Activated T-cell treated with anti-CD3 and anti-CD28 coated beads, Interleukin-2, amount 50 U/mL, for 72 hours (primary cell): ENCODE data around the gene PIK3R3. TPM values are rescaled to one million over a fixed set of nuclear protein-coding genes. Genes with fewer than 3 reads are reported as not detected.

ENCODE experiments used
- ATAC-seq, 2 donors: fragments of 150-1000 bp; cut with Tn5 transposase; replicated peaks in 1 of 2; 2 replicates each; pipeline ENCODE4 v1.10.0; 2021; ENCODE audit warnings: moderate library complexity in 2 of 2, mild to moderate bottlenecking in 1 of 2
- DNase-seq, 2 donors: peaks; one replicate each; pipeline ENCODE4 v3.0.0; 2021 to 2022; ENCODE audit warnings: mixed read lengths in 1 of 2
- H3K27ac Mint-ChIP-seq: one replicate; pipeline ENCODE4 v1.8.0; 2022; ENCODE audit warnings: mild to moderate bottlenecking, moderate library complexity, mixed read lengths
- H3K27me3 Mint-ChIP-seq: one replicate; pipeline ENCODE4 v1.8.0; 2022; ENCODE audit warnings: low read depth, mixed read lengths
- H3K36me3 Mint-ChIP-seq, 2 donors: one replicate each; pipeline ENCODE4 v1.8.0; 2022; ENCODE audit warnings: mixed read lengths in 2 of 2, mild to moderate bottlenecking in 1 of 2; ENCODE audit not compliant: insufficient read depth in 2 of 2
- H3K4me1 Mint-ChIP-seq: one replicate; pipeline ENCODE4 v1.8.0; 2022; ENCODE audit warnings: low read depth, mixed read lengths
- H3K4me3 Mint-ChIP-seq, 2 donors: one replicate each; pipeline ENCODE4 v1.8.0; 2022; ENCODE audit warnings: mild to moderate bottlenecking in 2 of 2, mixed read lengths in 2 of 2, moderate library complexity in 2 of 2
- H3K9me3 Mint-ChIP-seq, 2 donors: one replicate each; pipeline ENCODE4 v1.8.0; 2022; ENCODE audit warnings: mixed read lengths in 2 of 2
- total RNA-seq, 2 donors: library from RNA; stranded (reverse); gene quantifications; one replicate each; pipeline ENCODE4 v1.2.3, GENCODE V29; 2022

The PIK3R3 gene
- total RNA-seq, 2 donors from 2014 or later = 0.89 to 0.93 TPM

- DNase-seq (no peak), ATAC-seq (no peak)
- Mint-ChIP-seq H3K27me3 (no peaks in the 10 kb centered on the region), H3K4me1 (no peaks in the 10 kb centered on the region), H3K27ac (no peak overlapping the region), H3K9me3 (no peaks in the 10 kb centered on the region), H3K36me3 (no peaks in the 10 kb centered on the region), H3K4me3 (no peak overlapping the region)
These were observed 47.6 kb downstream of the PIK3R3 start for GRCh38 chr1:46084553-46085451.

- H3K36me3 Mint-ChIP-seq = no peaks in the 10 kb centered on the region
- no peak overlapping the region for H3K4me3 Mint-ChIP-seq
- ATAC-seq = no peak
These were observed 48.9 kb downstream of the PIK3R3 start for GRCh38 chr1:46083579-46083978.

GRCh38 chr1:46081619-46082018, 50.8 kb downstream of the PIK3R3 start:
- Mint-ChIP-seq H3K4me1 (no peaks in the 10 kb centered on the region), H3K36me3 (no peaks in the 10 kb centered on the region), H3K9me3 (no peaks in the 10 kb centered on the region), H3K4me3 (no peak overlapping the region), H3K27me3 (no peaks in the 10 kb centered on the region), H3K27ac (no peak overlapping the region)
- DNase-seq (no peak), ATAC-seq (no peak)

More at GRCh38 chr1:46083579-46083978, 48.9 kb downstream of the PIK3R3 start:
- Mint-ChIP-seq H3K27me3 (no peaks in the 10 kb centered on the region), H3K9me3 (no peaks in the 10 kb centered on the region), H3K4me1 (no peaks in the 10 kb centered on the region), H3K27ac (no peak overlapping the region)
- no peak for DNase-seq

- Mint-ChIP-seq H3K27ac (no peak overlapping the region), H3K36me3 (no peaks in the 10 kb centered on the region), H3K27me3 (no peaks in the 10 kb centered on the region), H3K9me3 (no peaks in the 10 kb centered on the region), H3K4me1 (no peaks in the 10 kb centered on the region), H3K4me3 (no peak overlapping the region)
- no peak for ATAC-seq
- DNase-seq = no peak
These were observed 51.2 kb downstream of the PIK3R3 start for GRCh38 chr1:46081206-46081605.

GRCh38 chr1:46080257-46080656, 52.2 kb downstream of the PIK3R3 start:
- H3K27ac Mint-ChIP-seq = no peak overlapping the region
- no peaks in the 10 kb centered on the region for H3K4me1 Mint-ChIP-seq
- no peaks in the 10 kb centered on the region for H3K36me3 Mint-ChIP-seq
- H3K9me3 Mint-ChIP-seq = no peaks in the 10 kb centered on the region
- DNase-seq (no peak), ATAC-seq (no peak)
- H3K27me3 Mint-ChIP-seq = no peaks in the 10 kb centered on the region
- no peak overlapping the region for H3K4me3 Mint-ChIP-seq

GRCh38 chr1:46077644-46078043, 54.8 kb downstream of the PIK3R3 start:
- ATAC-seq = no peak
- H3K27ac Mint-ChIP-seq = no peak overlapping the region
- DNase-seq = no peak
- H3K4me3 Mint-ChIP-seq = no peak overlapping the region
- H3K36me3 Mint-ChIP-seq = no peaks in the 10 kb centered on the region
- no peaks in the 10 kb centered on the region for H3K27me3 Mint-ChIP-seq
- H3K9me3 Mint-ChIP-seq = no peaks in the 10 kb centered on the region
- H3K4me1 Mint-ChIP-seq = no peaks in the 10 kb centered on the region

GRCh38 chr1:46076343-46076742, 56.1 kb downstream of the PIK3R3 start:
- Mint-ChIP-seq H3K27me3 (no peaks in the 10 kb centered on the region), H3K4me1 (no peaks in the 10 kb centered on the region), H3K27ac (no peak overlapping the region), H3K4me3 (no peak overlapping the region), H3K36me3 (no peaks in the 10 kb centered on the region), H3K9me3 (no peaks in the 10 kb centered on the region)
- DNase-seq (no peak), ATAC-seq (no peak)

GRCh38 chr1:46072975-46073374, 59.5 kb downstream of the PIK3R3 start:
- H3K27ac Mint-ChIP-seq = no peak overlapping the region
- H3K36me3 Mint-ChIP-seq = no peaks in the 10 kb centered on the region
- H3K27me3 Mint-ChIP-seq = no peaks in the 10 kb centered on the region
- no peak overlapping the region for H3K4me3 Mint-ChIP-seq
- ATAC-seq (peak in 1 of 2 donors; percentile 60), DNase-seq (no peak)
- no peaks in the 10 kb centered on the region for H3K4me1 Mint-ChIP-seq
- no peaks in the 10 kb centered on the region for H3K9me3 Mint-ChIP-seq

- H3K27me3 Mint-ChIP-seq = no peaks in the 10 kb centered on the region
- no peak overlapping the region for H3K4me3 Mint-ChIP-seq
- no peak for DNase-seq
- no peaks in the 10 kb centered on the region for H3K4me1 Mint-ChIP-seq
- H3K9me3 Mint-ChIP-seq = no peaks in the 10 kb centered on the region
- no peak overlapping the region for H3K27ac Mint-ChIP-seq
- H3K36me3 Mint-ChIP-seq = no peaks in the 10 kb centered on the region
- no peak for ATAC-seq
These were observed 62.1 kb downstream of the PIK3R3 start for GRCh38 chr1:46070164-46070814.

- no peak for ATAC-seq
- no peaks in the 10 kb centered on the region for H3K4me1 Mint-ChIP-seq
- H3K9me3 Mint-ChIP-seq = no peaks in the 10 kb centered on the region
- H3K4me3 Mint-ChIP-seq = no peak overlapping the region
- H3K27ac Mint-ChIP-seq = no peak overlapping the region
- DNase-seq = no peak
- no peaks in the 10 kb centered on the region for H3K36me3 Mint-ChIP-seq
- no peaks in the 10 kb centered on the region for H3K27me3 Mint-ChIP-seq
These were observed 63.9 kb downstream of the PIK3R3 start for GRCh38 chr1:46068525-46068924.

GRCh38 chr1:46067652-46068051, 64.8 kb downstream of the PIK3R3 start:
- H3K36me3 Mint-ChIP-seq = no peaks in the 10 kb centered on the region
- H3K9me3 Mint-ChIP-seq = no peaks in the 10 kb centered on the region
- ATAC-seq (no peak), DNase-seq (no peak)
- H3K4me3 Mint-ChIP-seq = no peak overlapping the region
- H3K27me3 Mint-ChIP-seq = no peaks in the 10 kb centered on the region
- H3K4me1 Mint-ChIP-seq = peaks cover 3% of the 10 kb centered on the region
- no peak overlapping the region for H3K27ac Mint-ChIP-seq

GRCh38 chr1:46065405-46065804, 67.0 kb downstream of the PIK3R3 start:
- H3K27ac Mint-ChIP-seq = peak overlapping the region; percentile 32
- H3K36me3 Mint-ChIP-seq = no peaks in the 10 kb centered on the region
- H3K4me3 Mint-ChIP-seq = no peak overlapping the region
- H3K27me3 Mint-ChIP-seq = no peaks in the 10 kb centered on the region
- H3K4me1 Mint-ChIP-seq = peaks cover 19% of the 10 kb centered on the region
- DNase-seq (no peak), ATAC-seq (no peak)
- H3K9me3 Mint-ChIP-seq = no peaks in the 10 kb centered on the region

- H3K27me3 Mint-ChIP-seq = no peaks in the 10 kb centered on the region
- H3K4me1 Mint-ChIP-seq = peaks cover 19% of the 10 kb centered on the region
- H3K27ac Mint-ChIP-seq = peak overlapping the region; percentile 10
- ATAC-seq = no peak
- no peak overlapping the region for H3K4me3 Mint-ChIP-seq
- no peak for DNase-seq
- no peaks in the 10 kb centered on the region for H3K36me3 Mint-ChIP-seq
- no peaks in the 10 kb centered on the region for H3K9me3 Mint-ChIP-seq
These were observed 67.7 kb downstream of the PIK3R3 start for GRCh38 chr1:46064708-46065107.
